CD14-positive monocyte (primary cell): ENCODE results near the gene KIAA0586. TPM values are rescaled to one million over a fixed set of nuclear protein-coding genes. Genes with fewer than 3 reads are reported as not detected.

ENCODE experiments used
- DNase-seq, 3 donors: peaks; one replicate each; pipeline ENCODE4 v3.0.0-alpha.2; 2011 to 2022
- H2AFZ ChIP-seq: 2 replicates; pipeline ENCODE4 v1.6.0; 2012; ENCODE audit warnings: mild to moderate bottlenecking, low read depth, low read length, inconsistent platforms; ENCODE audit not compliant: insufficient read depth, poor library complexity, severe bottlenecking
- H3K27ac ChIP-seq, 2 donors: 1 replicate in 1 of 2; 2 replicates in 1 of 2; pipeline ENCODE4 v1.5.1; 2012 to 2013; ENCODE audit warnings: low read length in 2 of 2, control low read depth in 1 of 2, inconsistent platforms in 1 of 2, low read depth in 1 of 2, mild to moderate bottlenecking in 1 of 2
- H3K27me3 ChIP-seq, 2 donors: one replicate each; pipeline versions ENCODE4 v1.6.0 to v1.6.1; 2011 to 2013; ENCODE audit warnings: low read length in 2 of 2; ENCODE audit not compliant: control insufficient read depth in 2 of 2, insufficient read depth in 2 of 2
- H3K36me3 ChIP-seq, 2 donors: replicated peaks in 1 of 2; 1 replicate in 1 of 2; 2 replicates in 1 of 2; pipeline versions ENCODE4 v1.5.1 to v1.6.1; 2012 to 2013; ENCODE audit warnings: low read length in 2 of 2, control low read depth in 1 of 2, inconsistent platforms in 1 of 2, mild to moderate bottlenecking in 1 of 2; ENCODE audit not compliant: insufficient read depth in 2 of 2, control insufficient read depth in 1 of 2
- H3K4me1 ChIP-seq, 2 donors: 1 replicate in 1 of 2; 2 replicates in 1 of 2; pipeline versions ENCODE4 v1.5.1 to v1.6.1; 2012 to 2013; ENCODE audit warnings: low read length in 2 of 2, control low read depth in 1 of 2, inconsistent platforms in 1 of 2, mild to moderate bottlenecking in 1 of 2, moderate library complexity in 1 of 2; ENCODE audit not compliant: insufficient read depth in 2 of 2, control insufficient read depth in 1 of 2
- H3K4me2 ChIP-seq: replicated peaks from 2 replicates; pipeline ENCODE3; 2012; ENCODE audit warnings: low read length, moderate library complexity, mild to moderate bottlenecking; ENCODE audit not compliant: poor library complexity, severe bottlenecking; ENCODE audit errors: extremely low read depth
- H3K4me3 ChIP-seq, 3 experiments: fragments of 200-600 bp in 1 of 3; sonication (generic) in 1 of 3; replicated peaks in 1 of 3; 1 replicate in 2 of 3; 2 replicates in 1 of 3; pipeline ENCODE4 v1.5.1; 2011 to 2013; ENCODE audit warnings: low read length in 3 of 3, mild to moderate bottlenecking in 3 of 3, control low read depth in 2 of 3, low read depth in 2 of 3, inconsistent platforms in 1 of 3, moderate library complexity in 1 of 3
- H3K79me2 ChIP-seq: 2 replicates; pipeline ENCODE4 v1.6.0; 2012; ENCODE audit warnings: mild to moderate bottlenecking, control low read depth, inconsistent platforms, low read length, moderate library complexity; ENCODE audit not compliant: insufficient read depth
- H3K9ac ChIP-seq: 2 replicates; pipeline ENCODE4 v1.6.0; 2017; ENCODE audit warnings: low read length, mild to moderate bottlenecking; ENCODE audit not compliant: insufficient read depth, poor library complexity, severe bottlenecking
- H3K9me3 ChIP-seq, 2 donors: replicated peaks in 1 of 2; 1 replicate in 1 of 2; 2 replicates in 1 of 2; pipeline versions ENCODE4 v1.5.1 to v1.6.1; 2012 to 2013; ENCODE audit warnings: low read length in 2 of 2, control low read depth in 1 of 2; ENCODE audit not compliant: control insufficient read depth in 1 of 2, insufficient read depth in 1 of 2
- H4K20me1 ChIP-seq: 2 replicates; pipeline ENCODE4 v1.6.0; 2012; ENCODE audit warnings: mild to moderate bottlenecking, low read length, control low read depth, moderate library complexity; ENCODE audit not compliant: insufficient read depth
- H3K27ac Mint-ChIP-seq, 7 donors: one replicate each; pipeline ENCODE4 v1.8.0; 2020; ENCODE audit warnings: mild to moderate bottlenecking in 7 of 7, mixed read lengths in 7 of 7, moderate library complexity in 6 of 7, inconsistent platforms in 2 of 7
- H3K27me3 Mint-ChIP-seq, 3 donors: one replicate each; pipeline ENCODE4 v1.8.0; 2021 to 2022; ENCODE audit warnings: low read depth in 3 of 3, mild to moderate bottlenecking in 3 of 3, mixed read lengths in 3 of 3, moderate library complexity in 3 of 3, inconsistent platforms in 1 of 3
- H3K36me3 Mint-ChIP-seq, 2 donors: one replicate each; pipeline ENCODE4 v1.8.0; 2020; ENCODE audit warnings: mixed read lengths in 2 of 2, inconsistent platforms in 1 of 2, mild to moderate bottlenecking in 1 of 2
- H3K4me1 Mint-ChIP-seq: one replicate; pipeline ENCODE4 v1.8.0; 2020; ENCODE audit warnings: mild to moderate bottlenecking, mixed read lengths
- H3K4me3 Mint-ChIP-seq, 2 donors: one replicate each; pipeline ENCODE4 v1.8.0; 2020; ENCODE audit warnings: mild to moderate bottlenecking in 2 of 2, mixed read lengths in 2 of 2, moderate library complexity in 1 of 2
- H3K9me3 Mint-ChIP-seq, 7 donors: one replicate each; pipeline ENCODE4 v1.8.0; 2020 to 2022; ENCODE audit warnings: mixed read lengths in 7 of 7, mild to moderate bottlenecking in 6 of 7, moderate library complexity in 6 of 7, inconsistent platforms in 2 of 7
- WGBS: methylation state at CpG from one replicate; pipeline ENCODE4 v1.1.5; 2013; ENCODE audit warnings: missing lambda C conversion rate; ENCODE audit not compliant: insufficient coverage; 5-methylcytosine and 5-hydroxymethylcytosine counted together
- intact Hi-C, 2 donors: fragments of 100-400 bp; cut with micrococcal nuclease; formaldehyde crosslinking; loops; one replicate each; pipeline versions ENCODE4 v1.15.0 to v1.15.1; 2023
- polyA plus RNA-seq, 3 donors: library from polyadenylated mRNA; depleted of rRNA in 1 of 3; unstranded in 2 of 3; stranded (reverse) in 1 of 3; fragments of 300-500 nt in 2 of 3; fragments of >200 nt in 1 of 3; fragmentation: Illumina TruSeq in 2 of 3; gene quantifications; 1 replicate in 2 of 3; 2 replicates in 1 of 3; pipeline ENCODE4 v1.2.3, GENCODE V29; 2012 to 2021
- TF ChIP-seq, protein P1 (sequence below): fragments of 200-600 bp; IDR thresholded peaks from one replicate; pipeline ENCODE4 v1.8.0; 2022; ENCODE audit warnings: antibody characterized with exemption, mild to moderate bottlenecking

KIAA0586 gene
- polyA plus RNA-seq, 3 donors = 3.4 to 7.5 (median 4.4) TPM

DNA sequence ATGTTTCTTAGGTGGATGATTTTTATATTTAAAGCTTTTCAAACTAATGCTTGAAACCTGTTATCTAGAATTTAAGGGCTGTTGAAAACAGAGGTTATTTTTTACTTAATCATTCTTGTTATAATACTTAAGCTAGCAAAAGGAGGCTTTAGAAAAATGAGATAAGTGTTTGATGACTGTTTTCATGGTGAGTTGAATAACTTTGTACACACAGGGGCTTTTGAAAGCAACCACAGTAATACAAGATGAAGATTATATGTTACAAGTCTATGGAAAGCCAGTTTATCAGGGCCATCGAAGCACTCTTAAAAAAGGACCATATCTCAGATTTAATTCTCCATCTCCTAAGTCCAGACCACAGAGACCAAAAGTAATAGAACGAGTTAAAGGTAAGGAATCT, 33.3 kb downstream of the KIAA0586 start:
- Histone ChIP-seq H3K4me2 (no peak overlapping the region), H3K9ac (no peak overlapping the region), H3K36me3 (peaks cover 60 to 89% of the 10 kb centered on the region in 2 donors), H2AFZ (no peak overlapping the region), H3K4me3 (no peak overlapping the region), H3K4me1 (no peaks in the 10 kb centered on the region), H3K79me2 (no peaks in the 10 kb centered on the region), H3K9me3 (no peaks in the 10 kb centered on the region), H4K20me1 (no peaks in the 10 kb centered on the region), H3K27me3 (no peaks in the 10 kb centered on the region), H3K27ac (no peak overlapping the region)
- intact Hi-C loops = no loop called here
- no peaks in the 10 kb centered on the region for H3K4me1 Mint-ChIP-seq
- H3K27me3 Mint-ChIP-seq = peaks cover 0 to 2% (median 1%) of the 10 kb centered on the region in 3 donors
- no peak for DNase-seq
- no peak overlapping the region for H3K4me3 Mint-ChIP-seq
- no peak overlapping the region for H3K27ac Mint-ChIP-seq
- no peaks in the 10 kb centered on the region for H3K9me3 Mint-ChIP-seq
- TF ChIP-seq, protein P1, sequence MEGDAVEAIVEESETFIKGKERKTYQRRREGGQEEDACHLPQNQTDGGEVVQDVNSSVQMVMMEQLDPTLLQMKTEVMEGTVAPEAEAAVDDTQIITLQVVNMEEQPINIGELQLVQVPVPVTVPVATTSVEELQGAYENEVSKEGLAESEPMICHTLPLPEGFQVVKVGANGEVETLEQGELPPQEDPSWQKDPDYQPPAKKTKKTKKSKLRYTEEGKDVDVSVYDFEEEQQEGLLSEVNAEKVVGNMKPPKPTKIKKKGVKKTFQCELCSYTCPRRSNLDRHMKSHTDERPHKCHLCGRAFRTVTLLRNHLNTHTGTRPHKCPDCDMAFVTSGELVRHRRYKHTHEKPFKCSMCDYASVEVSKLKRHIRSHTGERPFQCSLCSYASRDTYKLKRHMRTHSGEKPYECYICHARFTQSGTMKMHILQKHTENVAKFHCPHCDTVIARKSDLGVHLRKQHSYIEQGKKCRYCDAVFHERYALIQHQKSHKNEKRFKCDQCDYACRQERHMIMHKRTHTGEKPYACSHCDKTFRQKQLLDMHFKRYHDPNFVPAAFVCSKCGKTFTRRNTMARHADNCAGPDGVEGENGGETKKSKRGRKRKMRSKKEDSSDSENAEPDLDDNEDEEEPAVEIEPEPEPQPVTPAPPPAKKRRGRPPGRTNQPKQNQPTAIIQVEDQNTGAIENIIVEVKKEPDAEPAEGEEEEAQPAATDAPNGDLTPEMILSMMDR = no peak
- peaks cover 61 to 68% of the 10 kb centered on the region in 2 donors for H3K36me3 Mint-ChIP-seq
- WGBS = no CpG with 5 or more reads among the region's 2 CpGs

DNA sequence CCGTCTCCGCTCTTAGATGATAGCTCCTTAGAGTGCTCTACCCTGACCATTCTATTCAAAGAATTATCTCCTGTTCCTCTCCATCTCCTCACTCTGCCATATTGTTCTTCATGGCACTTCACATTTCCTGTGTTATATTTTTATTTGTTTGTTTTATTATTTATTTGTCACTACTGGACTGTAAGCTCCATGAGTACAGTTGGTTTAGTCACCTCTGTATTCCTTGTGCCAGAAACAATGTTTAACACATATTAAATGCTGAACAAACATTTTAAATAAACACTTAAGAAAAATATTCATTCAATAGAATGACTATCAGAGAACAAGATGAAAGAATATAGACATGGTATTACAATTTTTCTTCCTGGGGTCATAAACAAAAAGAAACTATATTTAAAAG, 35.6 kb downstream of the KIAA0586 start:
- no peaks in the 10 kb centered on the region for H3K9me3 ChIP-seq
- H3K36me3 Mint-ChIP-seq = peaks cover 55 to 59% of the 10 kb centered on the region in 2 donors
- no peak overlapping the region for H2AFZ ChIP-seq
- H3K27me3 ChIP-seq = no peaks in the 10 kb centered on the region
- H3K9me3 Mint-ChIP-seq = no peaks in the 10 kb centered on the region
- no peak overlapping the region for H3K4me3 ChIP-seq
- H3K27me3 Mint-ChIP-seq = peaks cover 0 to 2% (median 0%) of the 10 kb centered on the region in 3 donors
- H4K20me1 ChIP-seq = no peaks in the 10 kb centered on the region
- H3K4me2 ChIP-seq = no peak overlapping the region
- H3K79me2 ChIP-seq = no peaks in the 10 kb centered on the region
- intact Hi-C loops = no loop called here
- no peaks in the 10 kb centered on the region for H3K4me1 ChIP-seq
- H3K27ac ChIP-seq = no peak overlapping the region
- H3K27ac Mint-ChIP-seq = no peak overlapping the region
- H3K36me3 ChIP-seq = peaks cover 58 to 88% of the 10 kb centered on the region in 2 donors
- no peaks in the 10 kb centered on the region for H3K4me1 Mint-ChIP-seq
- no peak overlapping the region for H3K9ac ChIP-seq
- no peak overlapping the region for H3K4me3 Mint-ChIP-seq
- DNase-seq = no peak
- no CpG with 5 or more reads among the region's 2 CpGs for WGBS
- TF ChIP-seq, protein P1 = no peak
